Peyer's patch (tissue), 4 donors: ENCODE data around the gene NR1H4. TPM values are rescaled to one million over a fixed set of nuclear protein-coding genes. Genes with fewer than 3 reads are reported as not detected.

ENCODE experiments used
- DNase-seq, 3 donors: peaks; one replicate each; pipeline ENCODE4 v3.0.0-alpha.2; 2017 to 2019
- H3K27ac ChIP-seq, 4 donors: fragments of 200-600 bp; sonication (generic); one replicate each; pipeline ENCODE4 v1.5.1; 2016 to 2019
- H3K27me3 ChIP-seq, 2 donors: fragments of 200-600 bp; sonication (generic); one replicate each; pipeline ENCODE4 v1.5.1; 2019
- H3K36me3 ChIP-seq, 3 donors: fragments of 200-600 bp; sonication (generic); one replicate each; pipeline ENCODE4 v1.5.1; 2016 to 2019
- H3K4me1 ChIP-seq, 4 donors: fragments of 200-600 bp; sonication (generic); one replicate each; pipeline ENCODE4 v1.5.1; 2016 to 2019
- H3K4me3 ChIP-seq, 4 donors: fragments of 200-600 bp; sonication (generic); 1 replicate in 3 of 4; 2 replicates in 1 of 4; pipeline ENCODE4 v1.5.1; 2016 to 2019; ENCODE audit warnings: mild to moderate bottlenecking in 1 of 4
- H3K9me3 ChIP-seq, 4 donors: fragments of 200-600 bp; sonication (generic); one replicate each; pipeline ENCODE4 v1.5.1; 2016 to 2019; ENCODE audit warnings: mild to moderate bottlenecking in 1 of 4
- POLR2A ChIP-seq, 2 donors: fragments of 450-650 bp; IDR thresholded peaks; one replicate each; pipeline ENCODE4 v1.5.1; 2017; ENCODE audit warnings: antibody characterized with exemption in 2 of 2, mild to moderate bottlenecking in 2 of 2, moderate library complexity in 2 of 2
- total RNA-seq, 4 donors: library from RNA; depleted of rRNA; stranded (reverse); fragments of >200 nt; gene quantifications; one replicate each; pipeline ENCODE4 v1.1.0, GENCODE V29; 2016
- TF ChIP-seq, protein P1 (sequence below), 6 experiments: fragments of 450-650 bp in 4 of 6; fragments of 200-600 bp in 2 of 6; sonication (generic) in 1 of 6; IDR thresholded peaks; one replicate each; pipeline ENCODE4 v1.5.1; 2017 to 2019; ENCODE audit warnings: antibody characterized with exemption in 6 of 6, mild to moderate bottlenecking in 3 of 6, moderate library complexity in 1 of 6

NR1H4 gene
- total RNA-seq, 4 donors from 2014 or later: 75.1 to 316 (median 227) TPM

- H3K36me3 ChIP-seq: peaks cover 0 to 31% (median 0%) of the 10 kb centered on the region in 3 donors
- no peaks in the 10 kb centered on the region for H3K9me3 ChIP-seq
- TF ChIP-seq, protein P1, sequence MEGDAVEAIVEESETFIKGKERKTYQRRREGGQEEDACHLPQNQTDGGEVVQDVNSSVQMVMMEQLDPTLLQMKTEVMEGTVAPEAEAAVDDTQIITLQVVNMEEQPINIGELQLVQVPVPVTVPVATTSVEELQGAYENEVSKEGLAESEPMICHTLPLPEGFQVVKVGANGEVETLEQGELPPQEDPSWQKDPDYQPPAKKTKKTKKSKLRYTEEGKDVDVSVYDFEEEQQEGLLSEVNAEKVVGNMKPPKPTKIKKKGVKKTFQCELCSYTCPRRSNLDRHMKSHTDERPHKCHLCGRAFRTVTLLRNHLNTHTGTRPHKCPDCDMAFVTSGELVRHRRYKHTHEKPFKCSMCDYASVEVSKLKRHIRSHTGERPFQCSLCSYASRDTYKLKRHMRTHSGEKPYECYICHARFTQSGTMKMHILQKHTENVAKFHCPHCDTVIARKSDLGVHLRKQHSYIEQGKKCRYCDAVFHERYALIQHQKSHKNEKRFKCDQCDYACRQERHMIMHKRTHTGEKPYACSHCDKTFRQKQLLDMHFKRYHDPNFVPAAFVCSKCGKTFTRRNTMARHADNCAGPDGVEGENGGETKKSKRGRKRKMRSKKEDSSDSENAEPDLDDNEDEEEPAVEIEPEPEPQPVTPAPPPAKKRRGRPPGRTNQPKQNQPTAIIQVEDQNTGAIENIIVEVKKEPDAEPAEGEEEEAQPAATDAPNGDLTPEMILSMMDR (IDR thresholded peaks at IDR 0.05): no peak
- no peak for TF ChIP-seq POLR2A (IDR thresholded peaks at IDR 0.05)
- peaks cover 0 to 16% (median 0%) of the 10 kb centered on the region in 4 donors for H3K4me1 ChIP-seq
- H3K27me3 ChIP-seq: no peaks in the 10 kb centered on the region
- H3K4me3 ChIP-seq: no peak overlapping the region
- H3K27ac ChIP-seq: no peak overlapping the region
- no peak for DNase-seq
Measured at GRCh38 chr12:100512692-100513091, 39.0 kb downstream of the NR1H4 start.

DNA sequence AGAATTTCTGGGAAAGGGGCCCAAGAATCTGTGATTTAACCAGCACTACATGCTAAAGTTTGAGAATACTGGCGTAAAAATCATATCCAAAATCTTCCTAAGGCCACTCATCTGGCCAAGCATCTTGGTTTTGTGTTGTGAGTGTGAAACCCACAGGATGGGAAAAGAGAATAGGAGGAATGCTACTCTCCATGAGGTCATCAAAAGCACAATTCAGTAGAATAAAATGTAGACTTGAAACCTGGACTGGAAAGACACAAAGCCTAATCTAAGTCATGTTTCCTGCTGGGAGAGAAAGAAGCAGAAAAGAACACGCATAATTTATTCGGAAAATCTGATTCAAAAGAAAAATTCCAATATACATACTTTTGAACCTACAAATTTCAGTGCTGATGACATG is 42.3 kb downstream of the NR1H4 start:
- Histone ChIP-seq H3K9me3 (no peaks in the 10 kb centered on the region), H3K27ac (no peak overlapping the region), H3K4me3 (no peak overlapping the region), H3K4me1 (peaks cover 0 to 3% (median 0%) of the 10 kb centered on the region in 4 donors), H3K27me3 (no peaks in the 10 kb centered on the region), H3K36me3 (peaks cover 0 to 31% (median 0%) of the 10 kb centered on the region in 3 donors)
- TF ChIP-seq, protein P1 (IDR thresholded peaks at IDR 0.05): no peak
- TF ChIP-seq POLR2A (IDR thresholded peaks at IDR 0.05): no peak
- no peak for DNase-seq

GRCh38 chr12:100518376-100518775 is 44.7 kb downstream of the NR1H4 start:
- peaks cover 0 to 3% (median 0%) of the 10 kb centered on the region in 4 donors for H3K4me1 ChIP-seq
- no peak overlapping the region for H3K4me3 ChIP-seq
- H3K27ac ChIP-seq: no peak overlapping the region
- no peak for TF ChIP-seq POLR2A (IDR thresholded peaks at IDR 0.05)
- TF ChIP-seq, protein P1 (IDR thresholded peaks at IDR 0.05): no peak
- H3K9me3 ChIP-seq: no peaks in the 10 kb centered on the region
- DNase-seq: no peak
- peaks cover 0 to 26% (median 0%) of the 10 kb centered on the region in 3 donors for H3K36me3 ChIP-seq
- no peaks in the 10 kb centered on the region for H3K27me3 ChIP-seq

GRCh38 chr12:100520048-100520769 is 46.5 kb downstream of the NR1H4 start:
- H3K4me3 ChIP-seq: no peak overlapping the region
- H3K9me3 ChIP-seq: no peaks in the 10 kb centered on the region
- H3K27ac ChIP-seq: peak overlapping the region in 1 of 4 donors; percentile 41
- TF ChIP-seq, protein P1 (IDR thresholded peaks at IDR 0.05): no peak
- no peak for TF ChIP-seq POLR2A (IDR thresholded peaks at IDR 0.05)
- H3K4me1 ChIP-seq: peaks cover 0 to 3% (median 0%) of the 10 kb centered on the region in 4 donors
- no peak for DNase-seq
- H3K27me3 ChIP-seq: no peaks in the 10 kb centered on the region
- H3K36me3 ChIP-seq: peaks cover 0 to 28% (median 0%) of the 10 kb centered on the region in 3 donors

DNA sequence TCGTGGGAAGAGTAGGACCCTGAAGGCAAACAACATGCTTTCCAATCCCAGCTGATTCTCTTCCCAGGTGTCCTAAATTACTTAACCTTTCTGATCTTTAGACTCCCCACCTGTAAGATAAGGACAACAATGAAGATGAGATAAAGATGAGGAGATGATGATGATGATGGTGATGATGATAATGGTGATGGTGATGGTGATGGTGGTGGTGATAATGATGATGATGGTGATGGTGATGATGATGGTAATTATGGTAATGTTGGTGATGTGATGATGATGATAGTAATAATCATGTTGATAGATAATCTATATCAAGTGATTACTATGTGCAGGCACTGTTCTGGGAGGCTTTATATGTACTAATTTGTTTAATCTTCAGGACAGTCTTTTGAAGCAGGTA is 48.3 kb downstream of the NR1H4 start:
- H3K36me3 ChIP-seq: peaks cover 0 to 18% (median 0%) of the 10 kb centered on the region in 3 donors
- no peak for DNase-seq
- TF ChIP-seq, protein P1 (IDR thresholded peaks at IDR 0.05): no peak
- TF ChIP-seq POLR2A (IDR thresholded peaks at IDR 0.05): no peak
- H3K27ac ChIP-seq: no peak overlapping the region
- H3K4me1 ChIP-seq: peaks cover 0 to 7% (median 0%) of the 10 kb centered on the region in 4 donors
- no peaks in the 10 kb centered on the region for H3K27me3 ChIP-seq
- H3K4me3 ChIP-seq: no peak overlapping the region
- H3K9me3 ChIP-seq: no peaks in the 10 kb centered on the region
